Kidney capillary endothelial cell (primary cell): Measurements from ENCODE around the gene CBX6.

Experiments used
- DNase-seq: peaks from one replicate; pipeline ENCODE4 v3.0.0-alpha.2; 2018; ENCODE audit warnings: low spot score

The CBX6 gene

GRCh38 chr22:38840129-38840528 is 31.9 kb downstream of the CBX6 start:
- DNase-seq: no peak

- DNase-seq: no peak
These were observed 32.3 kb downstream of the CBX6 start for GRCh38 chr22:38839686-38840085.

GRCh38 chr22:38837414-38837928 is 34.5 kb downstream of the CBX6 start:
- no peak for DNase-seq

- no peak for DNase-seq
These were observed 36.1 kb downstream of the CBX6 start for GRCh38 chr22:38835888-38836301.

GRCh38 chr22:38834991-38835390 is 37.0 kb downstream of the CBX6 start:
- DNase-seq: no peak

- no peak for DNase-seq
These were observed 37.6 kb downstream of the CBX6 start for GRCh38 chr22:38834215-38834953.

- DNase-seq: no peak
These were observed 39.0 kb downstream of the CBX6 start for GRCh38 chr22:38833061-38833460.

- DNase-seq: no peak
These were observed 39.7 kb downstream of the CBX6 start for GRCh38 chr22:38832005-38832978.

- no peak for DNase-seq
These were observed 40.7 kb downstream of the CBX6 start for GRCh38 chr22:38831166-38831945.

- no peak for DNase-seq
These were observed 41.2 kb downstream of the CBX6 start for GRCh38 chr22:38830845-38831108.

- no peak for DNase-seq
These were observed 41.8 kb downstream of the CBX6 start for GRCh38 chr22:38830026-38830844.

GRCh38 chr22:38829485-38829884 is 42.5 kb downstream of the CBX6 start:
- DNase-seq: no peak

- DNase-seq: no peak
These were observed 43.3 kb downstream of the CBX6 start for GRCh38 chr22:38828616-38829205.

GRCh38 chr22:38828191-38828590 is 43.8 kb downstream of the CBX6 start:
- no peak for DNase-seq

- DNase-seq: no peak
These were observed 44.5 kb downstream of the CBX6 start for GRCh38 chr22:38827510-38827909.

GRCh38 chr22:38826801-38827200 is 45.2 kb downstream of the CBX6 start:
- DNase-seq: no peak

GRCh38 chr22:38826386-38826785 is 45.6 kb downstream of the CBX6 start:
- no peak for DNase-seq

GRCh38 chr22:38824585-38824984 is 47.4 kb downstream of the CBX6 start:
- DNase-seq: peak; percentile 62

GRCh38 chr22:38823637-38824036 is 48.4 kb downstream of the CBX6 start:
- DNase-seq: no peak

GRCh38 chr22:38823076-38823475 is 48.9 kb downstream of the CBX6 start:
- no peak for DNase-seq

- no peak for DNase-seq
These were observed 52.0 kb downstream of the CBX6 start for GRCh38 chr22:38820020-38820419.
